GM19023 (cell line): ENCODE data around the gene LONP2.
"Not testable (repeated sequence)": the region's sequence is repeated elsewhere in the genome, so short reads cannot be mapped to it uniquely, and the experiment has no call there.

ENCODE experiments used
- ATAC-seq: cut with Tn5 transposase; IDR thresholded peaks from one replicate; pipeline ENCODE4 v1.9.1; 2021; ENCODE audit warnings: mild to moderate bottlenecking, moderate library complexity; ENCODE audit not compliant: unreplicated experiment

The LONP2 gene

GRCh38 chr16:48284772-48285409 is 40.8 kb downstream of the LONP2 start:
- ATAC-seq, result no peak

DNA sequence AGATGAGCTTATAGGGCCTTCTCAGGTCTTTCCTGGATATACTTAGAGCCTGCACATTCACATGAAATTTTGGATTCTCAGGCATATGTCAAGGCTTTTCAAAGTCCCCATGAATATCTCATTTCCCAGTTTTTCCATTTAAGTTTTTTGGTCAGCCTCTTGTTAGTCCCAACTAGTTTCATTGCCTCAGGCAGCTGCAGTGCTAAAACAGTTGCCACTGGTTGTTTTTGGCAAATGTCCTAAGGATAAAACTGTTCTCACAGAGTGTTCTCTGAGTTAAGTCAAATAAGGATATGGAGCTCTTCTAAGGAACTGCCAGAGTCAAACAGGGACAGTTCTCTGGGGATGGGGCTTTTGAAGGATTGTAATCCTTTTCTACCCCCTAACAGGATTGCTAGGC is 43.1 kb downstream of the LONP2 start:
- no peak for ATAC-seq

- no peak for ATAC-seq
Measured at GRCh38 chr16:48291303-48291702, 47.2 kb downstream of the LONP2 start.

DNA sequence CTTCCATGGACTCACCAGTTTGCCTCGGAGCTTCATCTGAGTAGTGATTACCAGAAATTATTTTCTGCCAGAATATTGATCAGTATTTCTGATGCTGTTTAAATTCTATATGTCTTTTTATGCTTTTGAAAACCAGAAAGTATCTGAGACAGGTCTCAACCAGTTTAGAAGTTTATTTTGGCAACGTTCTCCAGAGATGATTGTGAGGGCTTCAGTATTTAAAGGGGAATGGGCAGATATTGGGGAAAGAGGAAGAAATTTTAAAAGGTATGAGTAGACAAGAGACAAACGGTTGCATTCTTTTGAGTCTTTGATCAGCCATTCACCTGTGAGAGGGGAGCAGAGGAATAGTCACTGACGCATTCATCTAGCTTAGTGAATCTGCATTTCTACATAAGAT is 47.7 kb downstream of the LONP2 start:
- ATAC-seq, result no peak

- no peak for ATAC-seq
Measured at GRCh38 chr16:48292452-48292851, 48.4 kb downstream of the LONP2 start.

- ATAC-seq, result no peak
Measured at GRCh38 chr16:48294724-48295123, 50.6 kb downstream of the LONP2 start.

DNA sequence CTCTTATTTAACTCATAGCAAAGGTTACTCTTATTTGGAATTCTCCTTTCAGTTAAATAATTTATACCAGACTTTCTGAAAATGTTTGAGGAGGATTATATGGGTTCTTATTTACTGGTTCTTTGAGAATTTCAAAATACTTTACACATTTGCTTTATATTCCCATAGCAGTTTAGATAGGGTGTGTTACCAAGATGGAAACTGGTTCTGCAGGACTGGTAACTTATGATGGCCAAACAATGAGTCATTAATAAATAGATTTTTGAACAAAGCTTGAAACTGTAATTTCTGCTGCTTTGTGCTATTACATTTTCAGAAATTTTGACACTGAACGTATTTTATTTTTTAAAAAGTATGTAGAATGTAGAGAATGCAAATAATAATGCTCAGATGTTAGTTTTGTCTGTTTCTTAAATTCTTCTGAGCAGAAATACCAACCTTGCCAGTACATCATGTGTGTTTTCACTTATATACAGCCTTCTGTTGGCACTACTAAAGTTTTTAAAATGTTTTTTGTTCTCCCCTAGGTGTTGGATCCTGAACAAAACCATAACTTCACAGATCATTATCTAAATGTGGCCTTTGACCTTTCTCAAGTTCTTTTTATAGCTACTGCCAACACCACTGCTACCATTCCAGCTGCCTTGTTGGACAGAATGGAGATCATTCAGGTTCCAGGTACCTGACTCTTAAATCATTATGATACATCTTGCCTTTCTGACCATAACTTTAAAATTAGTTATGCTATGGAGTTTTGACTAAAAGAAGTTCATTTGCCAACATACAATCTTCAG is 51.6 kb downstream of the LONP2 start:
- no peak for ATAC-seq

DNA sequence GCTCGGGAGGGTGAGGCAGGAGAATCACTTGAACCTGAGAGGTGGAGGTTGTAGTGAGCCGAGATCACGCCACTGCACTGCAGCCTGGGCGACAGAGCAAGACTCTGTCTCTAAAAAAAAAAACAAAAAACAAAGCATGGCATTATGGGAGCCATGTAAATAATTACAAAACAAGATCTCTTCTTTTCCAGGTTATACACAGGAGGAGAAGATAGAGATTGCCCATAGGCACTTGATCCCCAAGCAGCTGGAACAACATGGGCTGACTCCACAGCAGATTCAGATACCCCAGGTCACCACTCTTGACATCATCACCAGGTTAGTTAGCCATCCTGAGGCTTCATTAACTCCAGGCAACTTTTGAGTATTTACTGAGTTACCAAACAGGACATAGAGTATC is 55.4 kb downstream of the LONP2 start:
- ATAC-seq, result no peak

GRCh38 chr16:48300391-48300856 is 56.3 kb downstream of the LONP2 start:
- ATAC-seq, result no peak

DNA sequence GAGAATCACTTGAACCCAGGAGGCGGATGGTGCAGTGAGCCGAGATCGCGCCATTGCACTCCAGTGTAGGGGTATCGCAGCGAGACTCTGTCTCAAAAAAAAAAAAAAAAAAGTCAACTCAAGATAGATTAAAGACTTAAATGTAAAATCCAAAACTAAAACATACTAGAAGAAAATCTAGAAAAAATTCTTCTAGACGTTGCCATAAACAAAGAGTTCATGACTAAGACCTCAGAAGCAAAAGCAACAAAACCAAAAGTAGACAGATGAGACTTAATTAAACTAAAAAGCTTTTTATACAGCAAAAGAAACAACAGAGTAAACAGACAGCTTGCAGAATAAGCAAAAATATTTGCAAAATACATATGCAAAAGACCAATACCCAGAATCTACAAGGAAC is 64.4 kb downstream of the LONP2 start:
- ATAC-seq, result no peak

DNA sequence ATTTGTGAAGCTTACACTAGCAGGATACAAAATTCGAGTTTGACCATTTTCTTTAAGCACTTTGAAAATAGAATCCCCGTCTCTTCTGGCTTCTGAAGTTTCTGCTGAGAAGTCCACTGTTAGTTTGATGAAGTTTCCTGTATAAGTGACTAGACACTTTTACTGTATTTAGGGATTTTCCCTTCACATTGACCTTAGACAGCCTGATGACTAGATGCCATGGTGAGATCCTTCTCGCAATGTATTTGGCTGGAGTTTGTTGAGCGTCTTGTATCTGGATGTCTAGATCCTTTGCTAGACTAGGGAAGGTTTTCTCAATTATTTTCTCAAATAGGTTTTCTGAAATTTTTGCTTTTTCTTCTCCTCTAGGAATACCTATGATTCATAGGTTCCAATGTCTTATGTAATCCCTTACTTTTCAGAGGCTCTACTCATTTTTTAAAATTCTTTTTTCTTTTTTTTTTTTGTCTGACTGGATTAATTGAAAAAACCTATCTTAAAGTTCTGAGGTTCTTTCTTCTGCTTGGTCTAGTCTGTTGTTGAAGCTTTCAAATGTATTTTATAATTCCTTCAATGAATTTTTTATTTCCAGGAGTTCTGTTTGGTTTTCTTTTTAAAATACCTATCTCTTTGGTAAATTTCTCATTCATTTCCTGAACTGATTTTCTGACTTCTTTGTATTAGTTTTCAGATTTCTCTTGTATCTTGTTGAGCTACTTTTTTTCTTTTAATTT is 67.0 kb downstream of the LONP2 start:
- no peak for ATAC-seq

DNA sequence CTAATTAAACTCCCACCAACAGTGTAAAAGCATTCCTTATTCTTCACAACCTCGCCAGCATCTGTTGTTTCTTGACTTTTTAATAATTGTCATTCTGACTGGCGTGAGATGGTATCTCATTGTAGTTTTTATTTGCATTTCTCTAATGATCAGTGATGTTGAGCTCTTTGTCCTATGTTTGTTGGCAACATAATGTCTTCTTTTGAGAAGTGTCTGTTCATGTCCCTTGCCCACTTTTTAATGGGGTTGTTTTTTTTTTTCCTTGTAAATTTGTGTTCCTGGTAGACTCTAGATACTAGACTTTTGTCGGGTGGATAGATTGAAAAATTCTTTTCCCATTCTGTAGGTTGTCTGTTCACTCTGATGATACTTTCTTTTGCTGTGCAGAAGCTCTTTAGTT is 69.8 kb downstream of the LONP2 start:
- ATAC-seq, result not testable (repeated sequence)

DNA sequence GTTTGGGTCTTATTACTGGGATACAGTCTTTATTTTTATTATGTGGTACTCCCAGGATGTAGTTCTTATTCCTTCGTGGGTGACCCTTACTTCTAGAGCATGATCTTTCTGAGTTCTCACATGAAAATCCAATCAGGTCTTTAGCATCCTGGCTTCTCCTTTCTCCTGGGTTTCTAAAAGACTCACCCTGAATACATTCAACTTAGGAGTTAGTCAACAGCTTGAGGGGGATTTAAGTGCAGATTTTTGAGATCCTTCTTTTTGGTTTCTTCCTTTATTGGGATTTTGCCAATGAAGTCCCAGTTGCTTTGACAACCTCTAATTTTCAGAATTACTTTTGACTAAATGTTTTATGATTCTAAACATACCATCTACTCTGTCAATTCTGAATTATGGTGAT is 72.9 kb downstream of the LONP2 start:
- no peak for ATAC-seq

- ATAC-seq, result no peak
Measured at GRCh38 chr16:48317614-48318315, 73.7 kb downstream of the LONP2 start.

GRCh38 chr16:48318630-48319029 is 74.5 kb downstream of the LONP2 start:
- ATAC-seq, result no peak

- ATAC-seq, result no peak
Measured at GRCh38 chr16:48321317-48322036, 77.4 kb downstream of the LONP2 start.

DNA sequence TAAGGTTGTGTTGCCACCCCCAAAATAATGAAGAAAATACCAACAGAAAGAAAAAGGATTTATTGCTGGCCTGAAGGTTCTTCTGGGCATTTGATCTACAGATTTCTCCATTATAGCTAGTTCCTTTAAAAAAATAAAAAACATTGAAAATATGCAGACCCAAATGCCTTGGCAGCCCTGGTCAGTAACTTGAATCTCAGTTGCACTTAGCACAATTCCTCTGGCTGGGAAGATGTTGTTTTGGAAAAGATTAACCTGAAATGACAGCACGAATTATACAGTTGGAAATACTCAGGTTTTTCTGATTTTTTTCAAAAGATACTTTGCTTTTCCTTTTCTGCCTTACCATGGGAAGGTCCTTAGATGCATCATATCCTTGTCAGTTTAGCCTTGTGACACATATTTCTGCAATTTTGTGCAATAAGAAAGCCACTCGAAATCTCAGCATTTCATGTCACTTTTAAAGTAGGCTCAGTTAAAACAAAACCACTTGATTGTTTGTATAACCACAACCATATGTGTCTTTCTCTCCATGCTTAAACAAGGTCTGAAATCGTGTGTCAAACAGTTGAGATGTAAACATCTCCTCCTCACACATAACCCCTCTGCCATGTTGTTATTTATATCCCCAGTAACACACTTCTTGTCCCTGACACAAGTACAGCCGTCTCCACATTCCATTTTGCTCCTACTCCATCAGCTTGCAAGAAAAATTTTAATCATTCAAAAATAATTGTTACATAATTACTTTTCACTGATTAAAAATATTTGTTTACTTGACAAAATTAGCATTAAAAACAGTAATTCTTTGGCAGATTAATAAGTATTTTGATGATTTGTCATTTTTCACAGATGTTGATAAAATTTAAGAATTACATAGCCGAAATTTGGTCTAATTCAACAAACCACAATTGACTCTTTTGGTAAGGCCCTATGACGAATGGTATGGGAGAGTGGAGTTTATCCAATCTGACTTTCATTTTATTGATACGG is 80.0 kb downstream of the LONP2 start:
- ATAC-seq, result no peak

GRCh38 chr16:48326915-48327314 is 82.8 kb downstream of the LONP2 start:
- no peak for ATAC-seq

DNA sequence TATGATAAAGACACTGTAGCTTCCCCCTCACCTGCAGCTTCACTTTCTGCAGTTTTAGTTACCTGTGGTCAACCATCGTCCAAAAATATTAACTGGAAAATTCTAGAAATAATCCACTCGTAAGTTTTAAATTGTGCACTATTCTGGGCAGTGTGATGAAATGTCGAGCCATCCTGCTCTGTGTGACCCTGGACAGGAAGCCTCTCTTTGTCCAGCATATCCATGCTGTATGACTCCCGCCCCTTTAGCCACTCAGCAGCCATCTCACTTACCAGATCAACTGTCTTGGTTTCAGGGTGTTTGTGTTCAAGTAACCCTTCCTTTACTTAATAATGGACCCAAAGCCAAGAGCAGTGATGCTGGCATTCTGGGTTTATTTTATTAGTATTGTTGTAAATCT is 85.0 kb downstream of the LONP2 start:
- no peak for ATAC-seq
